ENCODE data around the gene USP22.

DNA sequence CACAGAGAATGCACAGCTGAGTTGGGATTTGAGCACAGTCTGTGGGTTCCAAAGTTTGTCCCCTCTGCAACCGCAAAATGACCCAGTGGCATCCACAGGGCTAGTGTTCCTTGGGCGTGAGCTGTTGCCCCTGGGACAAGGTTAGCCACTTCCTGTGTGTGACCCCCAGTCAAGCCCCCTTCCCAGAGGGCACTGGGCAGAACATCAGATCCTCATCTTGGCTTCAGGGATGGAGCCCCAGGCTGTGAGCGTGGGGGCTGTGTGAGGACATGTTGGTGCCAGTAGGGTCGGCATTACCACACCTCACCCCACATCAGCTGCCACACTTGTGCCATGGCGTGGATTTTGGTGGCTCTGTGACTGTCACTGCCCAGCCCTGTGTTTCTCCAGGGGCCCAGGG lies 55.3 kb downstream of the USP22 start:
- TF ChIP-seq, protein P1, sequence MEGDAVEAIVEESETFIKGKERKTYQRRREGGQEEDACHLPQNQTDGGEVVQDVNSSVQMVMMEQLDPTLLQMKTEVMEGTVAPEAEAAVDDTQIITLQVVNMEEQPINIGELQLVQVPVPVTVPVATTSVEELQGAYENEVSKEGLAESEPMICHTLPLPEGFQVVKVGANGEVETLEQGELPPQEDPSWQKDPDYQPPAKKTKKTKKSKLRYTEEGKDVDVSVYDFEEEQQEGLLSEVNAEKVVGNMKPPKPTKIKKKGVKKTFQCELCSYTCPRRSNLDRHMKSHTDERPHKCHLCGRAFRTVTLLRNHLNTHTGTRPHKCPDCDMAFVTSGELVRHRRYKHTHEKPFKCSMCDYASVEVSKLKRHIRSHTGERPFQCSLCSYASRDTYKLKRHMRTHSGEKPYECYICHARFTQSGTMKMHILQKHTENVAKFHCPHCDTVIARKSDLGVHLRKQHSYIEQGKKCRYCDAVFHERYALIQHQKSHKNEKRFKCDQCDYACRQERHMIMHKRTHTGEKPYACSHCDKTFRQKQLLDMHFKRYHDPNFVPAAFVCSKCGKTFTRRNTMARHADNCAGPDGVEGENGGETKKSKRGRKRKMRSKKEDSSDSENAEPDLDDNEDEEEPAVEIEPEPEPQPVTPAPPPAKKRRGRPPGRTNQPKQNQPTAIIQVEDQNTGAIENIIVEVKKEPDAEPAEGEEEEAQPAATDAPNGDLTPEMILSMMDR (conservative IDR thresholded peaks at IDR 0.05), result no peak
- TF ChIP-seq ZFX (IDR thresholded peaks at IDR 0.05), result no peak

Data from C4-2B (cell line).